Activated CD4-positive, alpha-beta T cell treated with anti-CD3 and anti-CD28 coated beads, Interleukin-2, amount 50 U/mL, for 16 hours (primary cell): ENCODE results near the gene TMEM271.
"Not testable (repeated sequence)": the region's sequence is repeated elsewhere in the genome, so short reads cannot be mapped to it uniquely, and the experiment has no call there.

Experiments used
- DNase-seq: peaks from one replicate; pipeline ENCODE4 v3.0.0-alpha.2; 2020

Gene TMEM271

DNA sequence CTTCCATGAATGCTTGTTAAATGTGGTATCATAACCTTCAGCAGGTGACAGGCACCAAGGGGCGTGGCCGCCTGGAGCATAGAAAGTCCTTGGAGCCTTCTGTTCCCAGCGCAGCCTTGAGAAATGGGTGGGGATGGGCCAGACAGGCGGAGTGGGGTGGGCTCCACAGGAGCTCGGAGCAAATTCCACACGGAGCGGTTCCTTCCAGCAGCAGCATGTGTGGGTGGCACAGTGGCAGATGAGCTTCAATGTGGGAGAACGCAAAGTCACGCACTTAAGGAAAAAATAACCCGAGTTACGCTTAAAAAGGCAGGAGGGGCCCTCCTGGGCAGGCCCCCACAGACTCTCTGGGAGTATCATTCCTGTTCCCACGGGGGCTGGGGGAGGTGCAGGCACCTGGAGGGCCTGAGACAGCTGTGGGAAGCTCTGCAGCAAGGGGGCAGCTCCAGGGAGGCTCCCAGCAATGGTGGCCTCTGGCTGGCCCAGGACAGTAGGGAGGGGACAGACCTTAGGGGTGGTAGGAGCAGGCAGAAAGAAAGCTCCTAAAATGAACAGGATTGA lies 15.3 kb downstream of the TMEM271 start:
- DNase-seq: no peak

DNA sequence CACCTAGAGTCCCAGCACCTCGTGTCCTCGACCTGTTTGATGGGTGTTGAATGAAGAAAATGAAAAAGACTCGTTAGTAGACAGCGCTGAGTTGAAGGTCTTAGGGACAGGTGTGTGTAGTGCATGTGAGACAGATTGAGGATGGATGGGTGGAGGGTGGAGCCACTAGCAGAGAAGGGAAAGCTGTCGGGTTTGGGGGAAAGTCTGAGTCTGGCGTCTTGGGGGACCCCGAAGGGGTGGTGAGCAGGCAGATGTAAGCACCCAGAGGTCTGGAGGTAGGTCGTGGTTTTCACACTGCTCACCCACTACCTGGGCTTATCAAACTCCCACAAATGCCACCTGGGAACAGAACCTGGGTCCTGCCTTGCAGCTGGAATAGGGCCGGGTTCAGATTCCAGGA lies 16.0 kb downstream of the TMEM271 start:
- no peak for DNase-seq

DNA sequence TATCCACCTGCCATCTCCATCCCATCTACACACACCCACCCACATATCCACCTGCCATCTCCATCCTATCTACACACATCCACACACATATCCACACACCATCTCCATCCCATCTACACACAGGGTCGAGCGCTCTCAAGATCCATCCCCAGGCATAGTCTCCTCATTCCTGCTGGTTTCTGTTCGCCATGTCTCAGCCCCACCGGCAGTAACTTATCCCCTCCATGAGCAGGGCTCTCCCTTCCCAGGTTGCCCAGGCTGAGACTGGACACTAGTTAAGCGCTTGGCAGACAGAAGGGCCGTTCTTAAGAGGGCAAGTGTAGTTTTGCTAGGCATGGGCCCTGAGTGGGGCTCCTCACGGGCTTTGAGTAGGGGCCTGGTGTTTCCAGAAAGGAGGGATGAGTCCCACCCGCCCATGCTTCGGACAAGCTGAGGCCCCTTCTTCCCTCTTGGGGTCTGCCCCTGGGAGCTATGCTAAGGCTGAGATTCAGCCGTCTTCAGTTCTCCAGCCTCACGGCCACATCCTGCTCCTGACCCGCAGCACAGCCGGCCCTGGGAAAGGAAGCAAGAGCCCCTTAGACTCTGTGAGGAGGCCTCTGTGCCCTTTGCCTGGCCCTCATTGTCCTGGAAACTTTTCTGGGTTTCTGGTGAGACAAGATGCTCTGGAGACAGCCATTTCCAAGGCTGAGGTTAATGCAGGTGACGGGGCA lies 20.4 kb downstream of the TMEM271 start:
- DNase-seq: no peak

DNA sequence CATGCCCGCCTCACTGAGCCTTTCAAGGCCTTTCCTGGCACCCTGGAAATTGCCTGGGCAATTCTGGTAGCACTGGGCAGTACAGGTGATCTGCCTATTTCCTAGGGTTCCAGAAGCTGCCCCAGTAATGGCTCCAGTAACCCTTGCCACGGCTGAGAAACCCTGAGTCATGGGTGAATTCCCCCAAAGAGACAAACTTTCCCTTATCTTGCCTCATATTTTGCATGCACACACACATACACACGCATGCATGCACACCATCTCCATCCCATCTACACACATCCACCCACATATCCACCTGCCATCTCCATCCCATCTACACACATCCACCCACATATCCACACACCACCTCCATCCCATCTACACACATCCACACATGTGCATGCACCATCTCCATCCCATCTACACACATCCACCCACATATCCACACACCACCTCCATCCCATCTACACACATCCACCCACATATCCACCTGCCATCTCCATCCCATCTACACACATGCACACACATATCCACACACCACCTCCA lies 21.2 kb downstream of the TMEM271 start:
- not testable (repeated sequence) for DNase-seq

DNA sequence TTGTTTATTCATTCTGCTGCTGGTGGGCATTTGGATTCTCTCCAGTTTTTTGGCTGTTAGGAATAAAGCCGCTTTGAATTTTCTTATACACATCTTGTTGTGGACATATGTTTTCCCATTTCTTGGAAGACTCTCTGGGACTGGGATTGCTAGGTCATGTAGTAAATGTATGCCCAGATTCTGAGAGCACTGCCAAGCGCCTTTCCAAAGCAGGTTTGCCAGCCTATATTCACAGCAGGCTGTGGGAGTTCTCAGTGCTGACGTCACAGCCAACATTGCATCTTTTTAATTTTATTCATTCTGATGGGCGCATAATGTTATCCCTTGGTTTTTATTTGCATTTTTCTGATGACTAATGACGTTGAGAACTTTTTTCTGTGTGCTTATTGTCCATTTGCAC lies 24.1 kb downstream of the TMEM271 start:
- DNase-seq: no peak

DNA sequence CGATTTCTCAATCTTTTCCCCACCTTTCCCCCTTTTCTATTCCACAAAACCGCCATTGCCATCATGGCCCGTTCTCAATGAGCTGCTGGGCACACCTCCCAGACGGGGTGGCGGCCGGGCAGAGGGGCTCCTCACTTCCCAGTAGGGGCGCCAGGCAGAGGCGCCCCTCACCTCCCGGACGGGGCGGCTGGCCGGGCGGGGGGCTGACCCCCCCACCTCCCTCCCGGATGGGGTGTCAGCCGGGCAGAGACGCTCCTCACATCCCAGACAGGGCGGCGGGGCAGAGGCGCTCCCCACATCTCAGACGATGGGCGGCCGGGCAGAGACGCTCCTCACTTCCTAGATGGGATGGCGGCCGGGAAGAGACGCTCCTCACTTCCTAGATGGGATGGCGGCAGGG lies 25.8 kb downstream of the TMEM271 start:
- DNase-seq: not testable (repeated sequence)

DNA sequence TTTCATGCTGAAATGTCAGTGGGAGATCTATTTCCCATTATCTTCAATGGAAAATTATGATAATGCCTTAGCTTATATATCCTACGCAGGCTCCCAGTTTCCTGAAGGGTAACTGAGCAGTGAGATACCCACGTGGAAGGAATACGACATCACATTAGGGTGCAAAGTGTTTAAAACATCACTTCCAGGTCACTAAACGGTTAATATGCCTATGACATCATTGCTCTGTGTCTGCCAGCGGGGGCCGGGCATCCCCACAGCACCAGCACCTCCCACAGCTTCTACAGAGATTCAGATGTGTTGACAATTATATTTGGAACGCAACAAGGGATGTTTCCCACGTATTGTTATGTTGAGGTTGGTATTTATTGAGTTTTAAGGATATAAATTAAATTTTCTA lies 27.1 kb downstream of the TMEM271 start:
- no peak for DNase-seq

DNA sequence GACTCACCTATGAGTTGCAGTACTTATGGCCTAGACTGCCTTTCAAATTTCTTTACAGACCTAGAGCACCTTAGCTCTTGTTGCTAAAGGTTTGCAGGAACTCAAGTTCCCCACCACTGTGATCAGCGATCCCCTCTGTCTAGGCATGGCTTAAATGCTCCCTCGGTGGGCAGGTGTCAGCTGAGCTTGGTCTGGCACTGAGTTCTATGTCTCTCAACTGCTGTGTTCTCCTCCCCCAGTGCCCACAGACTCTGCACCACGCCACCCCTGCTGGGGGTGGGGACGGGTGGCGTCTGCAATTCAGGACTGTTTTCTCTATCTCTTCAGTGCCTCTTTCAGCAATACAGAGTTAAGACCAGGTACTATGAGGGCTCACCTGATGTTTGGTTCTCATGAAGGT lies 30.5 kb downstream of the TMEM271 start:
- no peak for DNase-seq

DNA sequence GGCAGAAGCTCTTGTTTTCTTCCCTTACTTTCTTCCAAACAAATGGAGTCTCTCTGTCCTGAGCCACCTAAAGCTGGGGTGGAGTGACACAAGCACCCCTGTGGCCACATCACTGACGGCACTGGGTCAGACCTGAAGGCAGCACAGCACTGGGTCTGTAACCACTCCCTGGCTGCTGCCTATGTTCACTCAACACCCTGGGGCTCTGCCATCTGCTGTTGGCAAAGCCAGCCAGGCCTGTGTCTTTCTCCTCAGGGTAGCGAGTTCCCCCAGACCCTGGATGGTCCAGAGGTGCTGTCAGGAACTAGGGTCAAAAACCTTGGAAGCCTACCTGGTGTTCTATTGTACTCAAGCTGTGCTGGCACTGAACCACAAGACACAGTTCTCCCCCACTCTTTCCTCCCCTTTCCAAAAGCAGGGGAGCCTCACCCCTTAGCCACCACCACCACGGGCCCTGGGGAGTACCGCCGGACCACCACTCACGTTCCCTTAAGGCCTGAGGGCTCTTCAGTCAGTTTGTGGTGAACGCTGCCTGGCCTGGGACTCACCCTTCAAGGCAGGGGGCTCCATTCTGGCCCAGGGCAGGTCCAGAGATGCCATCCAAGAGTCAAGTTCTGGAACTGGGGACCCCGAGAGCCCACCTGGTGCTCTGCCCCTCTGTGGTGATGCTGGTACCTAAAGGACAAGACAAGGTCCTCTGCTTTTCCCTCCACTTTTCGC lies 31.5 kb downstream of the TMEM271 start:
- no peak for DNase-seq

DNA sequence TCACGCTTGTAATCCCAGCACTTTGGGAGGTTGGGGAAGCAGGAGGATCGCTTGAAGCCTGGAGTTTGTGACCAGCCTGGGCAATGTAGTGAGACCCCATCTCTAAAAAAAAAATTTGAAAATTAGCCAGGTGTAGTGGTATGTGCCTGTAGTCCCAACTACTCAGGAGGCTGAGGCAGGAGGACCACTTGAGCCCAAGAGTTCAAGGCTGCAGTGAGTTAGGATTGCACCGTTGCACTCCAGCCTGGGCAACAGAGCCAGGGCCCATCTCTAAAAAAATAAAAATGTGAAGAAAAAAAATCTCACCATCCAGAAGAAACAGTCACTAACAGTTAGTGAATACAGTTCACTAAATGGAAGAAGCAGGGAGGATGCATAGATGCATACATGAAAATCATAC lies 34.8 kb downstream of the TMEM271 start:
- DNase-seq: no peak

DNA sequence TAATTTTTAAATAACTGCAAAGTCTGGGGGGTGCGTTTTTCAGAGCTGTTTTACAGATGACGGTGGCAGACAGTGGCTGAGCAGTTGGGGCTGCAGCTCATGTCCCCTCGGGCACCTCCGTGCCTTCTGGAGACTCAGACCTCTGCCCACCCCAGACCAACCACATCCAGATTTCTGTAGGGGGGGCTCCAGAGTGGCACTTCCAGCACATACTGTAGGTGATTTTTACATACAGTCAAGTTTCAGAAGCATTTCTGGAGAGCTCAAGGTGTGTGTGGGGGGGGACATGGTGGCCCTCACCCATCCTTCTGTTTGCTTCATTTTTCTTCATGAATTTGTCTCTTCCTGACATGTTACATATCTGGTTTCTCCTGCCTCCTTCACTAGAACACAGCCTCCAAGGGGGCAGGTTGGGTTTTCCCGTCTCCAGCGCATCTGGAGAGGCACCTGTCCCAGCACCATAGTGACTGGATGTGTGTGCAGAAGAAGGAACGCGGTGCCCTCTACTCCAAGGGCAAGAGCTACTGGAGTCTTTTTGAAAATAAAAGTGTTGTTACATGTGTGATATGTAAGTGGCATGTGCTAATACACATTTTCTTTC lies 37.5 kb downstream of the TMEM271 start:
- DNase-seq: no peak

DNA sequence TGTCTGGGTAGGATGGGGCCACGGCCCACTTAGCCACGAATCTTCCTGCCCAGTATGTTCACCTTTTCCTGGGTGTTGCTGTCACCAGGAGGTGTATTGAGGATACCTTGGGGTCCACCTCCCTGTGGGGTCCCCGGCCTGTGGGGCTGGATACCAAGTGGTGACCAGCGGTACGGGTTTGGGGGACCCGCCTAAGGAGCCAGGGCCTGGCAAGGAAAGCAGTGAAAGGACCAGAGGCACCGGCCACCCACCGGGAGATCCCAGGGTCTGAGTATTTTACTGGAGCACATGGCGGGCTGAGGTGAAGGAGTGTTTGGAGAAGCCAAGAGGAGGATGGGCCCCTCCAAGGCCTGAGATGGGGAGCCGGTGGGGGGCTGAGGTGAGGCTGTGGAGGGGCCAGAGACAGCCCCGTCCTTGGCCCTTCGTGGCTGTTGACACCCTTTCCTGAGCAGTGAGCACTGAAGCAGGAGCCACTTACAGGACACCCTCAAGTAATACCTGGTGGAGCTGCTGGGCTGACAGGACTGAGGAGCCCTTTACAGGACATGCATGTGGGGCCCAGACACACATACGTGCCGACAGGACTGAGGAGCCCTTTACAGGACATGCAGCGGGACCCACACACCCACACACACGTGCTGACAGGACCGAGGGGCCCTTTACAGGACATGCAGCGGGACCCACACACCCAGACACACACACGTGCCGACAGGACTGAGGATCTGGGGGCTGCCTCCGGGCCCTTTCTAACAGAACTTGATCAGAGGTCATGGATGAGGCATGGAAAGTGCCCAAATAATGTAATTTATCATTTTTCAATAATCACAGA lies 38.4 kb downstream of the TMEM271 start:
- DNase-seq: no peak

DNA sequence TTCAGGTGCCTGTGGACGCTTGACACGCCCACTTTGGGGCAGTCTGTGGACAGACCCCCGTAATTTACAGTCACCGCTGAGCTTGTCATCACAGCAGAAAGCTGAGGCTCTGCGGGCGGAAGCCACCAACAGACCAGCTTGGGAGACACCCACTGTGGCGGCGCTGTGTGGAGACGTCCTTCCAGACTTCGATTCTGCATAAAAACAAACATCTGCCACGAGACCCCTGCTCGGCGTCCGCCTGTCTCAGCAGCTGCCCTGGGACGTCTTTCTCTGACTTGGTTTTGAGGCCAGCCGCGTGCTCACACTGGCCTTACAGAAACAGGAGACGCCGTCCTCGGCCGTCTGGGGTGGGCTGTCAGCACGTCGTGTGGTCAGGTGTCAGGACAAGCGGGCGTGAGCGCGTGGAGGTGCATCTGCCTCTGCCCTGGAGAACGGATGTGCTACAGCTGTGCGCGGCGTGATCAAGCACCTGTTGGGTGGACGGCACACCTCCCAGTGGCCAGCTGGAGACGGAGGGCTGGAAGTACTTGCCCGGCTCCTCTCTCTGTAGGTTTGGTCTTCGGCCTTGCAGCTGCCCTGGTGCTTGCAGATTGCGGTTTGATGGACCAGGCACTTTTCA lies 39.6 kb downstream of the TMEM271 start:
- DNase-seq: no peak

DNA sequence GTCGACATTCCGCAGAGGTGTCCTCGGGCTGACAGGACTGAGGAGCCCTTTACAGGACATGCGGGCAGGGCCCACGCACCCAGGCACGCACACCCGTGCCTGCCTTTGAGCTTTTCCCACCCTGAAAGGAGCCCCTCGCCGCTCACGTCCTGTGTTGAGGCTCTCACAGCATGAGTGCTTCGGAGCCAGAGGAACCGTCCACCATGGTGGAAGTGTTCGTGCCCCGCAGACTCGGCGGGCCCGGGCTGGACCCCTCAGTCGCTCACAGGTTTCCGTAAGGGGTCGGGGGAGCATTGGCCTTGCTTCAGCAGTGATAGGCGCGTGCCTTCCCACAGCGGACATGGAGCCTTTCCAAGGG lies 40.2 kb downstream of the TMEM271 start:
- no peak for DNase-seq

DNA sequence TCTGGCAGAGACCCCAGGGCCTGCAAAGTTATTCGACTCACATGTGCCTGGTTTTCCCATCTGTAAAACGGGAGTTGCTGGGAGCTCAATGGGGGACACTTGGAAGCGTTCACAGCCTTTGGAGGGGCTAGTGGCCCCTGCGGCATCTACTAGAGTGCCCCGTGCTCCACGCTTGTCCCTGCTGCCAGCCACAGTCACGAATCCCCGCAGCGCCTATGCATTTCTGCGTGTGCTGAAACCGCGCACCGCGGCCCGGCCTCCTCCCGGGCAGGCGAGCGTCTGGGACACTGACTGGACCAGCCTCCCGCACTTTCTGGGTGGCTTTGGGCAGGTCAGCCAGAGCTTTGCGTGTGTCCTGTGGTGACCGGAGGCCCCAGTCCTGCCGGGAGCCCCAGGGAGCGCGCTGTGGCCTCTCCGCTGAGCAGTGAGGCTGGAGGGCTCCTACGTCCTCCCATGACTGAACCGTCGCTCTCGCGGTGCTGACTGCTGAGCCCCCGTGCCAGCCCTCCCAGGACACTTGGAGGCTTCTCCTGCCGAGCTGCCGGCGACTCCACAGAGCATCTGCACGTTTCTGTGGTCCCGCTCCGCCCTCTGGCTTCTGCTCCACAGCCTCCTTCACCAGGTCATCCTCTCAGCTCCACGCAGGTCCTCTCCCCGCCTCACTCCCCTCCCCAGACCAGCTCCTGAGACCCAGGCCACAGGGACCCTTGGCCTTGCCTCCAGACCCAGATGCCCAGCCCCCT lies 40.7 kb downstream of the TMEM271 start:
- DNase-seq: no peak

DNA sequence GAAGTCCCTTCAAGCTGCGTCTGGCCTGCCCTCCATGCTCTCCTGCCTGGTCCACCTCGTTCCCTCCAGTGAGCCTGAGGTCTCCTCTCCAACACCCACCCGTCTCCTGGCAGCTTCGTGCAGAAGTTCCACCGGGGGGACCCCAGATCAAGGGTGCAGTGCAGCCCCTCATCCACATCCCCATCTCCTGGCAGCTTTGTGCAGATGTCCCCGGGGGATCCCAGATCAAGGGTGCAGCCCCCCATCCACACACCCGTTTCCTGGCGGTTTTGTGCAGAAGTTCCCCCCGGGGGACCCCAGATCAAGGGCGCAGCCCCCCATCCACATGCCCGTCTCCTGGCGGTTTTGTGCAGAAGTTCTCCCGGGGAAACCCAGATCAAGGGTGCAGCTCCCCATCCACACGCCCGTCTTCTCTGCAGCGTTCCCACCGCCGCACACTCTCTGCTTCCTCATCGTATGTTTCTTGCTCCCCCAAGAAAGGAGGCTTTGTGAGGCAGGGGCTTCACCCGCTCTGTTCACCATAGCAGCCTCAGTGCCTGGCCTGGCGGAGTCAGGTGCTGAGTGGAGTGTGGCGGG lies 41.4 kb downstream of the TMEM271 start:
- DNase-seq: no peak

DNA sequence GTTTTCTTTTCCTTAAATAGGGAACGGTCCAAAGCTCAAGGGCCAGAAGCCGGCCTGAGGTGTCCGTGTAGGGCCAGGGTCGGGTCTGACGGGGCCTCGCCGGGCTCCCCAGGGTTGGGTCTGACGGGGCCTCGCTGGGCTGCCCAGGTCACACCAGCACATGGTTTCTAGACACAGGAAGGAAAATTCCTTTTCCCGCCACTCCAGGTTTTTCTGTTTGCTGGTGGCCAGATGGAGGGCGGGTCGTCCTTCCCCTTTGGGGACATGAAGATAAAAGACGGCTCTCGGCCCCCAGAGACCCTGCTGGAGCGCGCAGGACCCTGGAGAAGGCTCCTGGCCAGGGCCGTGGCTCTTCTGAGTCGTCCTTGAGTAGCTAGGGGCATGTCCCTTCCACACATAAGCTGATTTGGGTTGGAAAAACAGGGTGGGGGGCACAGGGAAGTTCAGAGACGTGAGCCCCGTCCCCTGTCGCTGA lies 42.0 kb downstream of the TMEM271 start:
- no peak for DNase-seq

DNA sequence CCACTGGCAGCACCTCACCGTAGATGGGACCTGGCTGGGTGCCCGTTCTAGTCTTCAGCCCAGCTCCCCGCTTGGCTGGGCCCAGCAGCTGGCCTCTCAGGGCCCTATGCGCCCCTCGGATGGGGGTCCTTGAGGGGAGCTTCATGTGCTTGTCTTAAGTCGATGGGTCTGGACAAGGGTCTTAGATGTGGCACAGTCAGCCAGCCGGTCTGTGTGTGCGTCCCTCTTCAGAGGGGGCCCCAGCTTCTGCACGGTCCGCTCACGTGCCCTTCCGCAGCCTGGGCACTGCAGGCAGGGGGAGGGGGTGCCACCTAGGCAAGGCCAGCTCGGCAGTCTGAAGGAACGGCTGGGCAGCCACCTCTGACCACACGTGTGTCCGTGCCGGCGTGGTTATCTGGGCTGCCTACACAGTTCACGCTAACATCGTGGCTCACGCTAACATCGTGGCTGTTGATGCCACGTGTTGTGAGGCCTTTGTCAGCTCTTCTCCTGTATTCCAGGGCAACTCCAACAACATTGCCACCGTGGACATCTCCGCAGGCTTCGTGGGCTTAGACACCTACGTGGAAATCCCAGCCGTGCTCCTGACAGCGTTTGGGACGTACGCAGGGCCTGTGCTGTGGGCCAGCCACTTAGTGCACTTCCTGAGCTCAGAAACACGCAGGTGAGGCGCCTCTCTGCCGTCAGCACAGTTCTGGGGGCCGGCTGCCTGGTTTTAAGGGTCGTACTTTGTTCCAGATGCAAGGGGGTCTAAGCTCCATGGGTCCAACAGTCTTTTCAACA lies 42.6 kb downstream of the TMEM271 start:
- no peak for DNase-seq

DNA sequence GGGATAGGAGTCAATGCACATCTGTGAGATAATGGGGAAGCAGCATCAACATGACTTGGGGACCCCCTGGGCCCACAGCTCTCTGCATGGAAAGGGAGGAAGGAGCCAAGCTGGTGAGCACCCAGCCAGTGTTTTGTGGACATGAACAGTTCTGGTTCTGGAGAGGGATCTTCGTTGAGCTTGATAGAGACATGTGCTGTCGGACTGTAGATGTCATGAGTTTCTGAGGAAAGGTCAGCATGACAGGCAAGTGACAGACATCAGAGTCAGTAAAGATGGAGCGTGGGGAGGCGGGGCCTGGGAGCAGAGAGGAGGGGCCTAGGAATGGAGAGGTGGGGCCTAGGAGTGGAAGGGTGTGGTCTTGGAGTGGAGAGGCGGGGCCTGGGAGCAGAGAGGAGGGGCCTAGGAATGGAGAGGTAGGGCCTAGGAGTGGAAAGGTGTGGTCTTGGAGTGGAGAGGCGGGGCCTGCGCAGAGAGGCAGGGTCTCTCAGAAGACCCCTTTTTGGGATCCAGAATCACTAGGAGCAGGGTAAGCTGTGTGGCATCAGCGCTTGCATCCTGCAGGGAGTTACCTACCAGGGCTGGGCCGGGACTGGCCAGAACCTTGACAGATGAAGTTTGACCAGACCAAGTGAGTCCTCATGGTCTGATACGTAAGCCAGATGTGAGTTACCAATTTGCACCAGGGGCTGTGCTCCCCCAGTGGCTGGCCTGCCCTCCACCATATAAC lies 43.3 kb downstream of the TMEM271 start:
- DNase-seq: no peak
